ENCODE results near the gene CBX3. TPM values are rescaled to one million over a fixed set of nuclear protein-coding genes. Genes with fewer than 3 reads are reported as not detected.
"Not testable (repeated sequence)": the region's sequence is repeated elsewhere in the genome, so short reads cannot be mapped to it uniquely, and the experiment has no call there.

CBX3 gene
- total and polyA plus RNA-seq, 2 donors (not counting 1 experiment from before 2014, with no cell fraction given) = 105 to 136 TPM

DNA sequence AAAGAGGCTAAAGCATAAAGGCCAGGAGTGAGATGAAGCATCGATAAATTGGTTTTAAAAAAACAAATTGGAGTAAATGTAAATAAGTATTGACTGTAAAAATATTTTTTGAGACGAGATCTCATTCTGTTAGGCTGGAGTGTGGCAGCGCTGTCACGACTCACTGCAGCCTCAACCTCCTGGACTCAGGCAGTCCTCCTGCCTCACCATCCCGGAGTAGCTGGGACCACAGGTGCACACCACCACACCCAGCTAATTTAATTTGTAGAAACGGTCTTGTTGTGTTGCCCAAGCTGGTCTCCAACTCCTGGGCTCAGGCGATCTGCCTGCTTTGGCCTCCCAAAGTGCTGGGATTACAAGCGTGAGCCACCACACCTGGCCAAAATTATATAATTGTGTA is 18.8 kb upstream of the CBX3 start:
- no peak overlapping the region for H3K27ac ChIP-seq (ENCODE audit: insufficient read depth, low read length)
- no peak overlapping the region for H3K4me3 ChIP-seq (replicated peaks in 1 of 4; ENCODE audit: control extremely low read depth in 1 of 4, insufficient read depth in 1 of 4, low read depth in 3 of 4, low read length in 4 of 4)
- H3K27me3 ChIP-seq (ENCODE audit: control insufficient read depth, insufficient read depth, low read length) = no peaks in the 10 kb centered on the region
- DNase-seq (ENCODE audit: low read depth in 2 of 2) = no peak
- no peak overlapping the region for H3K4me2 ChIP-seq (ENCODE audit: extremely low read depth, insufficient read depth, low read length)
- H2AFZ ChIP-seq (ENCODE audit: low read length) = no peak overlapping the region
- H3K9me3 ChIP-seq (ENCODE audit: control insufficient read depth, insufficient read depth, low read depth, low read length) = no peaks in the 10 kb centered on the region
- H4K20me1 ChIP-seq (ENCODE audit: control insufficient read depth, extremely low read depth, insufficient read depth, low read length) = no peaks in the 10 kb centered on the region
- H3K9ac ChIP-seq (ENCODE audit: insufficient read depth, low read length) = no peak overlapping the region
- no peaks in the 10 kb centered on the region for H3K36me3 ChIP-seq (ENCODE audit: control insufficient read depth, insufficient read depth, low read length)
- no peaks in the 10 kb centered on the region for H3K4me1 ChIP-seq (ENCODE audit: control insufficient read depth, extremely low read depth, insufficient read depth, low read length)
- TF ChIP-seq, protein P1, sequence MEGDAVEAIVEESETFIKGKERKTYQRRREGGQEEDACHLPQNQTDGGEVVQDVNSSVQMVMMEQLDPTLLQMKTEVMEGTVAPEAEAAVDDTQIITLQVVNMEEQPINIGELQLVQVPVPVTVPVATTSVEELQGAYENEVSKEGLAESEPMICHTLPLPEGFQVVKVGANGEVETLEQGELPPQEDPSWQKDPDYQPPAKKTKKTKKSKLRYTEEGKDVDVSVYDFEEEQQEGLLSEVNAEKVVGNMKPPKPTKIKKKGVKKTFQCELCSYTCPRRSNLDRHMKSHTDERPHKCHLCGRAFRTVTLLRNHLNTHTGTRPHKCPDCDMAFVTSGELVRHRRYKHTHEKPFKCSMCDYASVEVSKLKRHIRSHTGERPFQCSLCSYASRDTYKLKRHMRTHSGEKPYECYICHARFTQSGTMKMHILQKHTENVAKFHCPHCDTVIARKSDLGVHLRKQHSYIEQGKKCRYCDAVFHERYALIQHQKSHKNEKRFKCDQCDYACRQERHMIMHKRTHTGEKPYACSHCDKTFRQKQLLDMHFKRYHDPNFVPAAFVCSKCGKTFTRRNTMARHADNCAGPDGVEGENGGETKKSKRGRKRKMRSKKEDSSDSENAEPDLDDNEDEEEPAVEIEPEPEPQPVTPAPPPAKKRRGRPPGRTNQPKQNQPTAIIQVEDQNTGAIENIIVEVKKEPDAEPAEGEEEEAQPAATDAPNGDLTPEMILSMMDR (conservative IDR thresholded peaks at IDR 0.05 in 1 of 2, IDR thresholded peaks at IDR 0.05 in 1 of 2; ENCODE audit: low read depth in 1 of 2, low read length in 2 of 2) = no peak
- no peak for TF ChIP-seq EZH2 (IDR thresholded peaks at IDR 0.05; ENCODE audit: low read length, missing control alignments)
- H3K79me2 ChIP-seq (ENCODE audit: control insufficient read depth, insufficient read depth, low read length) = no peaks in the 10 kb centered on the region

DNA sequence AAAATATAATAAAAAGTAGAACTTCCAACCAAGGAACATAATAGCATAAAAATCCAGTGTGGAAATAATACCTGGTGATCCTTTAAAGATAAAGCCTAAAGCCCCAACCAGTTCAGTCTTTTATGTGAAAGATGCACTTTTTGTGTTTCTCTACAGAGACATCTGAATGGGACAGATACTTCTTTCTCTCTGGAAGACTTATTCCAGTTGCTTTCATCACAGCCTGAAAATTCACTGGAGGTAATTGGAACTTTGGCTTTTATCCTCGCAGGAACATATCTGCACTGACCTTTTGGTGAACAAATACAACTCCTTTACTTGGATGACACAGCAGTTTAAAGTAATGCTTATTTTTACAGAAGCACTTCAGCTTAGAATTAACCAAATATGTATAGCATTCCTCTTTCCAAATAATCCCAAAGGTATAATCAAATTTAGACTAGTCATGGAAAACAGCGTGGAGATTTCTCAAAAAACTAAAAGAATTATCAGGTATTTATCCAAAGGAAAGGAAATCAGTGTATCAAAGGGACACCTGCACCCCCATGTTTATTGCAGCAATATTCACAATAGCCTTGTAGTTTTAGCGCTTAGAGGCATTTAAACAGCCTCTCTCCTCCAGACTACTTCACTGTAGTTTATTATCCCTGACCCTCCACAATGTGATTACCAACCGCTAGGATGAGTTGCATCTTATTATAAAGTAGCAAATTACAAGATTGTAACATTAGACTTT is 17.8 kb upstream of the CBX3 start:
- no peaks in the 10 kb centered on the region for H3K27me3 ChIP-seq (ENCODE audit: control insufficient read depth, insufficient read depth, low read length)
- peaks cover 2% of the 10 kb centered on the region for H3K36me3 ChIP-seq (ENCODE audit: control insufficient read depth, insufficient read depth, low read length)
- H3K9ac ChIP-seq (ENCODE audit: insufficient read depth, low read length) = no peak overlapping the region
- H3K79me2 ChIP-seq (ENCODE audit: control insufficient read depth, insufficient read depth, low read length) = no peaks in the 10 kb centered on the region
- no peak overlapping the region for H3K4me2 ChIP-seq (ENCODE audit: extremely low read depth, insufficient read depth, low read length)
- H3K9me3 ChIP-seq (ENCODE audit: control insufficient read depth, insufficient read depth, low read depth, low read length) = no peaks in the 10 kb centered on the region
- H3K27ac ChIP-seq (ENCODE audit: insufficient read depth, low read length) = no peak overlapping the region
- no peak for DNase-seq (ENCODE audit: low read depth in 2 of 2)
- no peaks in the 10 kb centered on the region for H3K4me1 ChIP-seq (ENCODE audit: control insufficient read depth, extremely low read depth, insufficient read depth, low read length)
- no peak for TF ChIP-seq EZH2 (IDR thresholded peaks at IDR 0.05; ENCODE audit: low read length, missing control alignments)
- TF ChIP-seq, protein P1 (conservative IDR thresholded peaks at IDR 0.05 in 1 of 2, IDR thresholded peaks at IDR 0.05 in 1 of 2; ENCODE audit: low read depth in 1 of 2, low read length in 2 of 2) = no peak
- no peak overlapping the region for H3K4me3 ChIP-seq (replicated peaks in 1 of 4; ENCODE audit: control extremely low read depth in 1 of 4, insufficient read depth in 1 of 4, low read depth in 3 of 4, low read length in 4 of 4)
- no peaks in the 10 kb centered on the region for H4K20me1 ChIP-seq (ENCODE audit: control insufficient read depth, extremely low read depth, insufficient read depth, low read length)
- H2AFZ ChIP-seq (ENCODE audit: low read length) = no peak overlapping the region

DNA sequence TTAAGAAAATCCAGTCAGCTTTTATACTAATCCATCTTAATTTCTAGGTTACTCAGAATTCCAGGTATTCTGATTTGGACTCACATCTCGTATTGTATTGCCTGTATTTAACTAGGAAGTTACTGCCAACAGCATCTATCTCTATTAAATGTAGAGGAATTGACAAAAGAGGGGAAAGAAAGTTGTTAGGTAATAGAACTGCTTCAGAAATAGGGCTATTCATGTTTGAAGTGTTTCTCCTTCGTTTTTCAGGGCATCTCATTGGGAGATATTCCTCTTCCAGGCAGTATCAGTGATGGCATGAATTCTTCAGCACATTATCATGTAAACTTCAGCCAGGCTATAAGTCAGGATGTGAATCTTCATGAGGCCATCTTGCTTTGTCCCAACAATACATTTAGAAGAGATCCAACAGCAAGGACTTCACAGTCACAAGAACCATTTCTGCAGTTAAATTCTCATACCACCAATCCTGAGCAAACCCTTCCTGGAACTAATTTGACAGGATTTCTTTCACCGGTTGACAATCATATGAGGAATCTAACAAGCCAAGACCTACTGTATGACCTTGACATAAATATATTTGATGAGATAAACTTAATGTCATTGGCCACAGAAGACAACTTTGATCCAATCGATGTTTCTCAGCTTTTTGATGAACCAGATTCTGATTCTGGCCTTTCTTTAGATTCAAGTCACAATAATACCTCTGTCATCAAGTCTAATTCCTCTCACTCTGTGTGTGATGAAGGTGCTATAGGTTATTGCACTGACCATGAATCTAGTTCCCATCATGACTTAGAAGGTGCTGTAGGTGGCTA is 17.1 kb upstream of the CBX3 start:
- H3K4me3 ChIP-seq (replicated peaks in 1 of 4; ENCODE audit: control extremely low read depth in 1 of 4, insufficient read depth in 1 of 4, low read depth in 3 of 4, low read length in 4 of 4); H4K20me1 ChIP-seq (ENCODE audit: control insufficient read depth, extremely low read depth, insufficient read depth, low read length); H3K27ac ChIP-seq (ENCODE audit: insufficient read depth, low read length); H3K36me3 ChIP-seq (ENCODE audit: control insufficient read depth, insufficient read depth, low read length); H3K9ac ChIP-seq (ENCODE audit: insufficient read depth, low read length); H3K27me3 ChIP-seq (ENCODE audit: control insufficient read depth, insufficient read depth, low read length); H3K4me1 ChIP-seq (ENCODE audit: control insufficient read depth, extremely low read depth, insufficient read depth, low read length); H3K4me2 ChIP-seq (ENCODE audit: extremely low read depth, insufficient read depth, low read length); H3K79me2 ChIP-seq (ENCODE audit: control insufficient read depth, insufficient read depth, low read length); H3K9me3 ChIP-seq (ENCODE audit: control insufficient read depth, insufficient read depth, low read depth, low read length); H2AFZ ChIP-seq (ENCODE audit: low read length); DNase-seq (ENCODE audit: low read depth in 2 of 2): not testable (repeated sequence)

All from fibroblast of lung (primary cell).